GM12872 (cell line): ENCODE data around the gene CHST15.

Experiments used
- CTCF ChIP-seq: IDR thresholded peaks from 3 replicates; pipeline ENCODE4 v1.5.1; 2011; ENCODE audit warnings: low read depth, mild to moderate bottlenecking, low read length, moderate library complexity; ENCODE audit not compliant: insufficient read depth

Gene CHST15

GRCh38 chr10:124063750-124064603 is 29.4 kb downstream of the CHST15 start:
- no peak for TF ChIP-seq CTCF

- no peak for TF ChIP-seq CTCF
Measured at GRCh38 chr10:124062390-124062789, 31.0 kb downstream of the CHST15 start.

GRCh38 chr10:124061030-124061429 is 32.4 kb downstream of the CHST15 start:
- no peak for TF ChIP-seq CTCF

- no peak for TF ChIP-seq CTCF
Measured at GRCh38 chr10:124060148-124060720, 33.2 kb downstream of the CHST15 start.

GRCh38 chr10:124059551-124059950 is 33.8 kb downstream of the CHST15 start:
- no peak for TF ChIP-seq CTCF

- TF ChIP-seq CTCF: no peak
Measured at GRCh38 chr10:124058346-124059003, 34.9 kb downstream of the CHST15 start.

- no peak for TF ChIP-seq CTCF
Measured at GRCh38 chr10:124057601-124058000, 35.8 kb downstream of the CHST15 start.
